Measurements from ENCODE around the gene ARHGEF1.
"Not testable (repeated sequence)": the region's sequence is repeated elsewhere in the genome, so short reads cannot be mapped to it uniquely, and the experiment has no call there.

Gene ARHGEF1

DNA sequence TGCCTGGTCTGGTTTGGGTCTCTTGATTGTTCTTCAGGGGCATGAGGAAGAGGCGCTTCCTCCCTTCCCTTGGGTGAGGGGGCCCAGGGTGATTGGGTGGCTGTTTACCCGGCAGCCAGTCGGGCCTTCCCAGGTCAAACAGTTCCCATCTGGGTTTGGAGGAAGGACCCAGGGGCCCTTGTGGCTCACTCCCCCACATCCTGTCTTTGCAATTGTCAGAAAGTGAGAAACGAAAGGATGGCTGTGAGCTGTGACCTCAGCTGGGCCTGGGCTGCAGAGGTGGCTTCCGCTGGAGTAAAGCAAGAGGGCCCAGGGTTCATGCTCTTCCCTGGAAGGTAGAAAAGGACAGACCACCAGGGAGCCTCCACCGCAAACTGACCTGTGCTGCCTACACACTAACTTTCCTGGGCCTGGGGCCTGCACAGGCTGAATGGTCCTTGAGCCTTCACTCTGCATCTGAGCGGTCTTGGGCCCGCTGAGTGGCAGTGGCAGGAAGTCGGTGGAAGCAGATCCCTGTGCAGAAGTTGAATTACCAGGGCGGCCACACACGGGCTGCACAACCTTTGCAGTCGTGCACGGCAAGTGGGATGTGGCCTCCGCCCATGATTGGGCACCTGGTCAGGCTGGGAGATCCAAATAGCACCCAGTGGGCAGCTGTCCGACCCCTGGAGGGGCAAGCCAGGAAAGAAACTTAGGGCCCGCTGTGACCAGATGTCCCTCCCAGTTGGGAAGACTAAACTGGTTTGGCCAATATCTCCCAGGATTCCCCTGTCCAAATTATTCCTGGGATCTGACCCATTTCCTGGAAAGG is 11.2 kb upstream of the ARHGEF1 start:
- peak; percentile 76 for DNase-seq (ENCODE audit: low spot score)
- TF ChIP-seq, protein P1, sequence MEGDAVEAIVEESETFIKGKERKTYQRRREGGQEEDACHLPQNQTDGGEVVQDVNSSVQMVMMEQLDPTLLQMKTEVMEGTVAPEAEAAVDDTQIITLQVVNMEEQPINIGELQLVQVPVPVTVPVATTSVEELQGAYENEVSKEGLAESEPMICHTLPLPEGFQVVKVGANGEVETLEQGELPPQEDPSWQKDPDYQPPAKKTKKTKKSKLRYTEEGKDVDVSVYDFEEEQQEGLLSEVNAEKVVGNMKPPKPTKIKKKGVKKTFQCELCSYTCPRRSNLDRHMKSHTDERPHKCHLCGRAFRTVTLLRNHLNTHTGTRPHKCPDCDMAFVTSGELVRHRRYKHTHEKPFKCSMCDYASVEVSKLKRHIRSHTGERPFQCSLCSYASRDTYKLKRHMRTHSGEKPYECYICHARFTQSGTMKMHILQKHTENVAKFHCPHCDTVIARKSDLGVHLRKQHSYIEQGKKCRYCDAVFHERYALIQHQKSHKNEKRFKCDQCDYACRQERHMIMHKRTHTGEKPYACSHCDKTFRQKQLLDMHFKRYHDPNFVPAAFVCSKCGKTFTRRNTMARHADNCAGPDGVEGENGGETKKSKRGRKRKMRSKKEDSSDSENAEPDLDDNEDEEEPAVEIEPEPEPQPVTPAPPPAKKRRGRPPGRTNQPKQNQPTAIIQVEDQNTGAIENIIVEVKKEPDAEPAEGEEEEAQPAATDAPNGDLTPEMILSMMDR (IDR thresholded peaks at IDR 0.05; ENCODE audit: extremely low read depth, missing control alignments): no peak

DNA sequence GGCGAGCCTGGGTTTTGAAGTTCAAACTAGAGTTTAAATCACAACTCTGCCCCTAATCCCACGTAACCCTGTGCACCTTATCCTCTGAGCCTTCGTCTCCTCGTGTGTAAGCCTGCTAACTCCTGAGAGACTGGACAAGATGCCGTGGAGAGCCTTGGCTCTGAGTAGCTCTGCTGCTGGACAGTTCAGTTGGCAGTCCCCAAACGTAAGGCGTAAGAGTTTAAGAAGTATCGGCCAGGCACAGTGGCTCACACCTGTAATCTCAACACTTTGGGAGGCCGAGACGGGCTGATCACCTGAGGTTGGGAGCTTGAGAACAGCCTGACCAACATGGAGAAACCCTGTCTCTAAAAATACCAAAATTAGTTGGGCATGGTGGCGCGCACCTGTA is 10.6 kb upstream of the ARHGEF1 start:
- TF ChIP-seq, protein P1 (IDR thresholded peaks at IDR 0.05; ENCODE audit: extremely low read depth, missing control alignments): no peak
- DNase-seq (ENCODE audit: low spot score): no peak

- DNase-seq (ENCODE audit: low spot score): no peak
- TF ChIP-seq, protein P1 (IDR thresholded peaks at IDR 0.05; ENCODE audit: extremely low read depth, missing control alignments): peak; percentile 91
Observed at GRCh38 chr19:41872775-41873647, 10.0 kb upstream of the ARHGEF1 start.

- not testable (repeated sequence) for DNase-seq (ENCODE audit: low spot score)
Observed at GRCh38 chr19:41875973-41876372, 7.0 kb upstream of the ARHGEF1 start.

DNA sequence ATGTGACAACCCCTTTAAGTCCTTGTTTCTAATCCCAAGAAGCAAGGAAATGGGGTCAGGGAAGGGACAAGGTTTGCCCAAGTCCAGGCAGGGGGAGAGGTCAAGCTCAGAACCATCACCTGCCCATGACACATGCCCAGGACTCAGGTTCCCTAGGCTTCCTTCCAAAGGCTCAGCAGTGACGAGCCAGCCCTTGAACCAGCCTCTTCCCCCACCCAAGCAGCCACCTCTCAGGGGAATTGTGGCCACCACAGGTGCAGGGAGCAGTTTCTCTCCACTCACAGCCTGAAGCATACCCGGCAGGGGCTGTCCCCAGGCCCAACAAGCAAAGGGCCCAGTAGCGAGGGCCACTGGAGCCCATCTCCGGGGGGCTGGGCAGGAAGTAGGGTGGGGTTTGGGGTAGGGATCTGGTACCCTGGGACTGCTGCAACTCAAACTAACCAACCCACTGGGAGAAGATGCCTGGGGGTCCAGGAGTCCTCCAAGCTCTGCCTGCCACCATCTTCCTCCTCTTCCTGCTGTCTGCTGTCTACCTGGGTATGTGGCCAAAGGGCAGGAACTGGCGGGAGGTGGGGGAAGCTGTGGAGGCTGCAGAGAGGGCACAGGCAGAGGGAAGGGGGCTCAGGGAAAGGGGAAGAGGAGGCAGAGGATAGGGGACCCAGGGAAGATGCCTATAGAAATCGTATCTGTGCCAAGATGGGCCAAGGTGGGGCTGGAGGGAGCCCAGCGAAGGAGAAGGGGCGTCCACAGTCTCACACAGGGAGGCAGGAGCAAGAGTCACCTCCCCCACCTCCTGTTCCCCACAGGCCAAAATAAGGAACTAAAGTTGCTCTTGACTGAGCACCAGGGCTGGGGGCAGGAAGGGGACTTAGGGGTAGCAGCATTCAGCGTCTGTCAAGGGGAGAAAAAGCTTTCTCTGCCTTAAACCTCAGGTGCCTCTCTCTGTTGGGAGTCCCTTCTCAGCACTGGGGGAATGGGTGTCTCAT is 5.8 kb upstream of the ARHGEF1 start, which contains the start of gene CD79A:
TSS of gene CD79A (plus strand) at position 433 of the 986 bp plus-strand sequence. CDS start at position 459, 26 bp downstream.
- peak; percentile 82 for DNase-seq (ENCODE audit: low spot score)
- TF ChIP-seq, protein P1 (IDR thresholded peaks at IDR 0.05; ENCODE audit: extremely low read depth, missing control alignments): no peak

GRCh38 chr19:41877916-41878905 is 4.8 kb upstream of the ARHGEF1 start:
- peak; percentile 76 for DNase-seq (ENCODE audit: low spot score)
- TF ChIP-seq, protein P1 (IDR thresholded peaks at IDR 0.05; ENCODE audit: extremely low read depth, missing control alignments): no peak
